Frontal cortex (tissue), 4 donors: ENCODE data around the gene MS4A18. TPM values are rescaled to one million over a fixed set of nuclear protein-coding genes. Genes with fewer than 3 reads are reported as not detected.
"Not testable (repeated sequence)": the region's sequence is repeated elsewhere in the genome, so short reads cannot be mapped to it uniquely, and the experiment has no call there.

Experiments used
- DNase-seq, 2 donors: peaks; one replicate each; pipeline ENCODE4 v3.0.0; 2012; ENCODE audit warnings: low spot score in 2 of 2
- FAIRE-seq: peaks from 2 replicates; lab custom pipeline; 2012; peaks lifted over from hg19 to GRCh38; lab: Jason Lieb, UNC
- total RNA-seq: library from RNA; depleted of rRNA; stranded (reverse); fragments of >200 nt; gene quantifications from one replicate; pipeline ENCODE4 v1.2.3, GENCODE V29; 2014
- donor health status: control.
- donor health status: control.
- donor health status: control.

Gene MS4A18
- total RNA-seq, 1 donor from 2014 or later, result not detected

DNA sequence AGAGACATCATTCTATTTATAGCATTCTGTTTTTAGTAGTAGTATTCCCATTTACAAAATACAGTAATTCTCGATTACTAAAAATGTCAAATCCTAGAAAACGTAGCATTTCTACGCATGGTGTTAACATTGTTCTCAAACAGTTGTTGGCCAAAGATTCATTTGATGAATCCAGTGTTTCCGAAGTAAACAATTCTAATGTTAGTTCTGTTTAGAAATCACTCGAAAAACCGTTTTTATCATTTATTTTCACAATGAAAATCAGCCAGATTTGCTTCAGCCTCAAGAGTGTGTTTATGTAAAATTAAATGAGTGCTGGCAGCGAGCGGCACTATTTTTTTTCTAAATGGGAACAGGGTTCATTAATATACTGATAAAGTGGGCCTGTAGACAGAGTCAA lies 7.1 kb downstream of the MS4A18 start:
- DNase-seq (no peak), FAIRE-seq (no peak)

GRCh38 chr11:60734279-60734678 lies 9.8 kb downstream of the MS4A18 start:
- DNase-seq, result no peak
- no peak for FAIRE-seq

DNA sequence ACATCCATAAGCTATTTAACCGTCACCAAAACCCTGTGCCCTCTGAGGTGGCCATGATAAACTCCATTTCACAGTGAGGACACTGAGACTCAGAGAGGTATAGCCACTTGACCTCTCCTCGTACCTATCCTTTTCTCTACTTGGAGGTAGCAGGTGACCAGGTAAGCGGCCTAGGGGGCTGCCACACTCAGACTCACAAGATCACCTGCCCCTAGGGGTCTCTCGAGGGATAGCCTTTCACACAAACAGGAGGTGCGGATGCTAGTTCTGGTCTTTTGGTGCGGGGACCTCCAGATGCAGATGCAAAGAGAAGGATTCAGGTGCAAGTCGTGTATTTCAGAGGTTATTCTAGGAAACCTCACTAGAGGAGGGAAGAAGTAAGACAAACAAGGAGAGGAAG lies 14.6 kb downstream of the MS4A18 start:
- DNase-seq (no peak), FAIRE-seq (no peak)

DNA sequence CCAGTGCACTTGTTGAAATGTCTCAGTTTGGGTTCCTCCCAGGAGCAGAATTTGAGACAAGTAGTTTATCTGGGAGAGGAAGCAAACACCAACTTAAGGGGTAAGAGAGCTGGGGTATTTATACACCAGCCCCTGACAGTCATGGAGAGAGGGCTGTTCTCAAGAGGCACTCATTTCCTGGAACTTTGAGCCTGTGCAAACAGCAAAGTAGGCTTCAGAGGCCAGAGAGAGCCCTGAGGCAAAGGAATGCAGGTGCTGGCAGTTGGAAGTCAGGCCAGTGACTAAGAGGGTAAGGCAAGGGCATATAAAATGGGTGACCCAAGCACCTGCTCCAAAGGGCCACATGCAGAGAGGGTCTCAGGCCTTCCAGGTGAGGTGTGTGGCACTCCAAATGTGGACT lies 16.1 kb downstream of the MS4A18 start:
- DNase-seq (no peak), FAIRE-seq (no peak)

- DNase-seq (no peak), FAIRE-seq (no peak)
Measured at GRCh38 chr11:60741421-60741820, 16.9 kb downstream of the MS4A18 start.

DNA sequence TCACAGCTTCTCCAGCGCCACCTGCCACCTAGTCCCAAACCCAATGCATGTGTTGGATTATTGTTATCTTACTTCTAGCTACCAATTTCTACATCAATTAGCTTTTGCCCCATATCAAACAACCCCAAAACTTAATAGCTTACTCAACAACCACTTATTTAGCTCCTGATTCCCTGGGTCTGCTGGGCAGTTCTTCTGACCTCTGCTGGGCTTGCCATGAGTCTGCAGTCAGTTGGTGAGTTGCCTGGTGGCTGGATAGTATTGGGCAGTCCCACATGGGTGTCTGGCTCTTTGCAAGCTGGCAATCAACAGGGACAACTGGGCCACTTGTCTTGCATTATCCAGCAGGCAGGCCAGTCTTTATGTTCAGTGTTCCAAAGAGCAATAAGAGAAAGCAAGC lies 18.5 kb downstream of the MS4A18 start:
- DNase-seq (no peak), FAIRE-seq (no peak)

GRCh38 chr11:60744114-60744513 lies 19.6 kb downstream of the MS4A18 start:
- FAIRE-seq, result no peak
- DNase-seq, result no peak

- FAIRE-seq (no peak), DNase-seq (no peak)
Measured at GRCh38 chr11:60747359-60747873, 22.9 kb downstream of the MS4A18 start.

DNA sequence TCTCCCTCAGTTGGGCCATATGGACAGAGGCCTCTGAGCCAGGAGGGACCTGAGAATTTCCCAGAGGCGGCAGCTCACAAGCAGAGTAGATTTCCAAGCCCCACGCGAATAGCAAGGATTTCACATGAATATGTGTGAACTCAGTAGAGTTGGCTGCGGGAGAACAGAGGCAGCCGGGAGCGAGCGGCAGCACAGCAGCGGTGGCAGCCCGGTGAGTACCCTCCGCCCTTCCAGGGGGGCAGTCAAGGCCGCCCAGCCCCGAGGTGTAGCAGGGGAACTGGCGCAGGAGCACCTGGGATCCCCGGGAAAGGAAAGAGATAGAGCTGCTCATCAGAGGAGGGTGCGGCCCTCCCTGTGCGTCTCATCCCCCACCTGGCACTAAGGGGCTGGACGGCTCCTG lies 23.7 kb downstream of the MS4A18 start:
- DNase-seq (no peak), FAIRE-seq (no peak)

DNA sequence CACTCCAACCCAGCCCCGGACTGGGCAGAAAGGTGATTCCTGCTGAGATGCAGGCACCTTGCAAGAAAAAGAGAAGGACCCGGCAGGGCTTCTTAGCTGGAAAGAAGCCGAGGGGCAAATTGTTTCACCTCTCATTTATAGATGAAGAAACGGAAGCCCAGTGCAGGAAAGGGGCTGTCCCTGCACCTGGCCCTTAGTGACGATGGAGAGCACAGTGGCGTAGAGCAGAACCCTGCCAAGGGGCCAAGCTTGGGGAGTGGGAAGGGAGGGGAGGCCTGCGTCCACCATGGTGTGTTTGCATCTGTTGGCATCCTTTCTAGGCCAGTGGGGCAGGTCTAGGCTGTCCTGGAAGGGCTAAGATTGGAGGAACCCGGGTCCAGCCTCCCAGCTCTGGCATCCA lies 24.3 kb downstream of the MS4A18 start:
- no peak for DNase-seq
- FAIRE-seq, result no peak

DNA sequence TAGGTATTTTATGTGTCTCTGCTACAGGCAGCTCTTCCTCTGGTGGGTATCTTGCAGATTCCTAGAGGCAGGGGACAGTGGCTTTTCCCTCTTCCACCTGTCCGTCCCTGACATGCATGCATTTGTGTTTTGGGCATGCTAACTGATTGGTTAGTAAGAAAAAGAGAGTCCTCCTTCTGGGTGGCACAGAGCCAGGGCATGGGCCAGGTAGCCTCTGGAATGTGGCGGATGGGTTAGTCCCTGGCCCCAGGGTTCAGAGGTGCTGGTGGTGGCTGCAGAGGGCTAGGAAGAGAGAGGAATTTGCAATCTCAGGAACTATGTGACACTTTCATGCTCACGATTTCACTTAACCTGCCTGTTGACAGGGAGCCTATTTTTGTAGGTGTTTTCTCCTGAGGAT lies 26.4 kb downstream of the MS4A18 start:
- FAIRE-seq (no peak), DNase-seq (no peak)

DNA sequence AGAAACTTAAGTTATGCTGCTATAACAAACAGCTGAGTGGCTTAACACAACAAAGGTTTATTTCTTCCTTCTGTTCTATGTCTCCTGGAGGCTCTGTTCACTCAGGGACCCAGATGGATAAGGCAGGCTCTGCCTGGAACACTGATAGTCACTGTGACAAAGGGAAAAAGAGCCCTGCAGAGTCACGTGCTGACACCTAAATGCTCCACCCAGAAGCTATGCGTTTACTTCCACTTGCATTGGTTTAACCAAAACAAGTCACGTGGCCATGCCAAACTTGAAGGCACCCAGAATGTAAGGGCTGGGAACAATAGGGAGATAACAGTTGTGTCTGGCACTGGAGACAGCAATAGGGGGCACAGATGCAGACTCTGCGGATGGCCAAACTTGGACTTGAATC lies 28.8 kb downstream of the MS4A18 start:
- FAIRE-seq, result no peak
- DNase-seq, result no peak

- DNase-seq (no peak), FAIRE-seq (no peak)
Measured at GRCh38 chr11:60754887-60755286, 30.4 kb downstream of the MS4A18 start.

- DNase-seq (no peak), FAIRE-seq (no peak)
Measured at GRCh38 chr11:60756307-60757032, 31.9 kb downstream of the MS4A18 start, which contains the start of gene MS4A15. TSS of gene MS4A15 (plus strand) at chr11:60756867. CDS start at chr11:60763734, 6,867 bp downstream.

DNA sequence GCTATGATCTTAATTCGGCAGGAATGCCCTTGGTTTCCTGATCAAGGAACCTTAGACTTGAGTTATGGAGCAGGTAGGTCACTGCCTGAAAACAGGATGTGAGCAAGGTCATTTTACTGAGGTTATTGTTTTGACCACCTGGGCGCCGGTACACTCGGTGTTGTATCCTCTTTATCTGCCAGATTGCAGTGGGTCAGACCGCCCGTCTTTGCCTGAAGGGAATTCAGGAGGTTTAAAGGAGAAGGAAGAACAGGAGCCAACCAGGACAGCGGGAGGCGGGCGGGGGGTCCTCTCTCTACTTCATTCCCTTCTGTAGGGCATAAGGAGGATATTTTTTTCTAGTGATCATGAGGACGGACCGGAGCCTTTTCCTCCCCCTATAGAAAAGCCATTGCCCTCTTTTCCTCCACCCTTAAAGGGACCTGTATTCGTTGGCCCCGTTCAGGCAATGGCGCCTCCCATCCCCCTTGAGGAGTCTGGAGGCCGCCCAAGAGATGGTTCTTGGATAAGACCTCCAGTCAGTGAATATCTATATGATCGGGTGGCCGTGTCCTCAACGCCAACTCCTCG lies 32.8 kb downstream of the MS4A18 start:
- no peak for DNase-seq
- no peak for FAIRE-seq

- FAIRE-seq, DNase-seq: not testable (repeated sequence)
Measured at GRCh38 chr11:60758671-60759070, 34.2 kb downstream of the MS4A18 start.

- FAIRE-seq, DNase-seq: not testable (repeated sequence)
Measured at GRCh38 chr11:60759438-60760225, 35.1 kb downstream of the MS4A18 start.

DNA sequence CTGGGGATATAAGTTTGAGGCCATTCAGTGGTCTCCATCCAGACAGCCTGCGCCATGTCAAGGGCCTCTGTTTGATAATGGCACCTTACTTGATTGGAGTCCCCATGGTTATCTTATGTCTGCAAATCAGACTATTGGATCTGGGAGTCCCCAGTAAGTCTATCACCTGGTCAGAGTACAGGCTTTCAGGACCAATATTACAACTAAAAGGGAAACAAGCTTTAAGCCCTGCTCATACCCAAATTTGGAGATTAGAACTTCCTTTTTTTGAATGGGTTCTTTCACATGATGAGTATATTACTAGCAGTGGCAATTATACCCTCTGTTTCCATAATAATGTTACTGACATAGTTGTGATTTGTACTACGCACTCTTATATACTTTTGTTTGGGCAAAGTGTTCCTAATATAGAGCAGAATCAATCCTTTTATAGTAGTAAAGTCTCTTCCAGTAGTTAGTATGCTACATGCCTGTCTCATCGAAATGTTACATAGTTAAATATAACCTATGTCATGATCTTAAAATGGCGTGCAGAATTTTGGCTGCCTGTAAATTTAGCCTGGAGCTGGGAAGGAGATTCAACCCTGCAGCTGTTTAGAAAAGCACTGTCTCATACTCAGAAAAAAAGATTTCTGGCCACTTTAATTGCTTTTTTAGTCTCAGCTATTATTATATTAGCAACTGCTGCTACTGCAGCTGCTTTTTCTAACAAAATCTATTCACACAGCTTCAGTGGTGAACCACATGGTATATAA lies 37.1 kb downstream of the MS4A18 start:
- DNase-seq (no peak), FAIRE-seq (no peak)

- no peak for FAIRE-seq
Measured at GRCh38 chr11:60762851-60763691, 38.6 kb downstream of the MS4A18 start.

More at GRCh38 chr11:60762851-60763691, 38.6 kb downstream of the MS4A18 start:
- DNase-seq, result no peak
